ENCODE measurements around the gene LONP2. TPM values are rescaled to one million over a fixed set of nuclear protein-coding genes. Genes with fewer than 3 reads are reported as not detected.
A peak's percentile ranks its signal among the peaks of the same experiment; 100 is the strongest.

The LONP2 gene
- total and polyA plus RNA-seq, 2 of the 13 experiments (the other 11 are each of a cell fraction or from before 2014, with no cell fraction given), result 39.2 to 63.3 TPM

DNA sequence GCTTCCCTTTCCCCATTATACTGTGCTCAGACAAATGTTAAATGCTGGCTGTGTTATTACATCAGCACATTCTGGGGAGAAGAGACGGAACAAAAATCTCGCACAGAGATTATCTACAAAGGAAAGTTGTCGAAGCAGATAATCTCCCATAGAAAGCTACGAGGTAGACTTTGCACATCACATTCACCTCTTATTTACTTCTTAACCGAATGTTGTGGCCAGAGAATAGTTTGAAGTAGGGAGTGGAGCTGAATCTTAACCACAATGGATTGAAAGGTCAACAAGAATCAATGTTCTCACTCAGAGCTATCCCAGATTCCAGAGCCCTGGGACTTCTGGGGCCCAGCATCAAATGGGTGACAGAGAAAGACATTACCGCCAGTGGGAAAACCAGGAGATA lies 28.4 kb upstream of the LONP2 start:
- peak; percentile 24 for DNase-seq (ENCODE audit: low spot score)
- Histone ChIP-seq H4K20me1 (ENCODE audit: insufficient read depth, low read length) (no peaks in the 10 kb centered on the region), H3K4me1 (ENCODE audit: insufficient read depth, low read length) (peaks cover 20% of the 10 kb centered on the region), H3K9ac (ENCODE audit: insufficient read depth, low read depth, low read length) (no peak overlapping the region), H3K79me2 (ENCODE audit: insufficient read depth, low read length) (no peaks in the 10 kb centered on the region), H2AFZ (ENCODE audit: low read length) (peak overlapping the region; percentile 75), H3K36me3 (replicated peaks in 1 of 2; ENCODE audit: control insufficient read depth in 1 of 2, insufficient read depth in 2 of 2, low read length in 2 of 2) (no peaks in the 10 kb centered on the region), H3K27me3 (ENCODE audit: control insufficient read depth in 1 of 2, insufficient read depth in 2 of 2, low read length in 2 of 2) (no peaks in the 10 kb centered on the region), H3K4me2 (ENCODE audit: low read depth, low read length) (peak overlapping the region; percentile 55), H3K4me3 (replicated peaks in 1 of 3; ENCODE audit: insufficient read depth in 1 of 3, low read depth in 2 of 3, low read length in 3 of 3) (no peak overlapping the region; a peak in 1 of 6 replicates), H3K27ac (ENCODE audit: extremely low read length, insufficient read depth, low read length) (no peak overlapping the region), H3K9me3 (ENCODE audit: low read length) (no peaks in the 10 kb centered on the region)
- POLR2A ChIA-PET, result interaction anchor here (1.1 to 1.2 kb wide), 3 partner anchors 11 to 51 kb away, joined by 4 to 11 read pairs (median 5); no protein-coding TSS in a partner anchor
- intact Hi-C loops (cut with micrococcal nuclease; ENCODE audit: unreplicated experiment) (no loop called here), in situ Hi-C loops (cut with HindIII; ENCODE audit: extremely low pct_ligation_motif_present, low pct_unique_long_range_greater_than_20kb) (no loop called here)
- CTCF ChIA-PET (ENCODE audit: low intra/inter-chr PET ratio, low total read pairs), result no interaction called here
- WGBS (ENCODE audit: low lambda C conversion rate), result 5% methylated on average over 6 of the region's 6 CpGs
- peak; percentile 18 for FAIRE-seq
- no TSS peak for BruUV-seq (replicated peaks)
- peak; percentile 74 for ATAC-seq
- TF ChIP-seq, protein P1, sequence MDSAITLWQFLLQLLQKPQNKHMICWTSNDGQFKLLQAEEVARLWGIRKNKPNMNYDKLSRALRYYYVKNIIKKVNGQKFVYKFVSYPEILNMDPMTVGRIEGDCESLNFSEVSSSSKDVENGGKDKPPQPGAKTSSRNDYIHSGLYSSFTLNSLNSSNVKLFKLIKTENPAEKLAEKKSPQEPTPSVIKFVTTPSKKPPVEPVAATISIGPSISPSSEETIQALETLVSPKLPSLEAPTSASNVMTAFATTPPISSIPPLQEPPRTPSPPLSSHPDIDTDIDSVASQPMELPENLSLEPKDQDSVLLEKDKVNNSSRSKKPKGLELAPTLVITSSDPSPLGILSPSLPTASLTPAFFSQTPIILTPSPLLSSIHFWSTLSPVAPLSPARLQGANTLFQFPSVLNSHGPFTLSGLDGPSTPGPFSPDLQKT (CRISPR knock-in tag; IDR thresholded peaks at IDR 0.05; ENCODE audit: borderline replicate concordance), result no peak
- TF ChIP-seq SOX13 (IDR thresholded peaks at IDR 0.05), result no peak
- no peak; a peak in 1 of 4 replicates for TF ChIP-seq SOX13 (CRISPR knock-in tag; conservative IDR thresholded peaks at IDR 0.05 in 1 of 2, IDR thresholded peaks at IDR 0.05 in 1 of 2)
- TF ChIP-seq, protein P2, sequence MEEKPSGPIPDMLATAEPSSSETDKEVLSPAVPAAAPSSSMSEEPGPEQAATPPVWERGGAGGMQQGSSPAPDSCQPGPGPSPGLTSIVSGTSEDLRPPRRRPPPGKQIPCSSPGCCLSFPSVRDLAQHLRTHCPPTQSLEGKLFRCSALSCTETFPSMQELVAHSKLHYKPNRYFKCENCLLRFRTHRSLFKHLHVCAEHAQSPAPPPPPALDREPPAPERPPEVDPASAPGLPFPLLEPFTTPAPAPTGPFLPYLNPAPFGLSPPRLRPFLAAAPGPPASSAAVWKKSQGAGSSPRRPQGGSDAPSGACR (CRISPR knock-in tag; IDR thresholded peaks at IDR 0.05), result no peak
- TF ChIP-seq ZNF30 (CRISPR knock-in tag; IDR thresholded peaks at IDR 0.05), result no peak
- no peak for TF ChIP-seq NCOA5 (CRISPR knock-in tag; IDR thresholded peaks at IDR 0.05)
- no peak for TF ChIP-seq PHF20 (CRISPR knock-in tag; IDR thresholded peaks at IDR 0.05)
- TF ChIP-seq EED (CRISPR knock-in tag; IDR thresholded peaks at IDR 0.05), result no peak
- TF ChIP-seq, protein P3, sequence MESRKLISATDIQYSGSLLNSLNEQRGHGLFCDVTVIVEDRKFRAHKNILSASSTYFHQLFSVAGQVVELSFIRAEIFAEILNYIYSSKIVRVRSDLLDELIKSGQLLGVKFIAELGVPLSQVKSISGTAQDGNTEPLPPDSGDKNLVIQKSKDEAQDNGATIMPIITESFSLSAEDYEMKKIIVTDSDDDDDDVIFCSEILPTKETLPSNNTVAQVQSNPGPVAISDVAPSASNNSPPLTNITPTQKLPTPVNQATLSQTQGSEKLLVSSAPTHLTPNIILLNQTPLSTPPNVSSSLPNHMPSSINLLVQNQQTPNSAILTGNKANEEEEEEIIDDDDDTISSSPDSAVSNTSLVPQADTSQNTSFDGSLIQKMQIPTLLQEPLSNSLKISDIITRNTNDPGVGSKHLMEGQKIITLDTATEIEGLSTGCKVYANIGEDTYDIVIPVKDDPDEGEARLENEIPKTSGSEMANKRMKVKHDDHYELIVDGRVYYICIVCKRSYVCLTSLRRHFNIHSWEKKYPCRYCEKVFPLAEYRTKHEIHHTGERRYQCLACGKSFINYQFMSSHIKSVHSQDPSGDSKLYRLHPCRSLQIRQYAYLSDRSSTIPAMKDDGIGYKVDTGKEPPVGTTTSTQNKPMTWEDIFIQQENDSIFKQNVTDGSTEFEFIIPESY (CRISPR knock-in tag; IDR thresholded peaks at IDR 0.05), result 0 out of 2 replicates have a peak, but pooled peaks have one; percentile 7
- no peak for TF ChIP-seq RBM22 (optimal IDR thresholded peaks at IDR 0.05; ENCODE audit: low read length)
- no peak for TF ChIP-seq HOXA3 (CRISPR knock-in tag; IDR thresholded peaks at IDR 0.05)
- TF ChIP-seq RNF2 (conservative IDR thresholded peaks at IDR 0.05; ENCODE audit: low read depth), result no peak
- TF ChIP-seq, protein P4, sequence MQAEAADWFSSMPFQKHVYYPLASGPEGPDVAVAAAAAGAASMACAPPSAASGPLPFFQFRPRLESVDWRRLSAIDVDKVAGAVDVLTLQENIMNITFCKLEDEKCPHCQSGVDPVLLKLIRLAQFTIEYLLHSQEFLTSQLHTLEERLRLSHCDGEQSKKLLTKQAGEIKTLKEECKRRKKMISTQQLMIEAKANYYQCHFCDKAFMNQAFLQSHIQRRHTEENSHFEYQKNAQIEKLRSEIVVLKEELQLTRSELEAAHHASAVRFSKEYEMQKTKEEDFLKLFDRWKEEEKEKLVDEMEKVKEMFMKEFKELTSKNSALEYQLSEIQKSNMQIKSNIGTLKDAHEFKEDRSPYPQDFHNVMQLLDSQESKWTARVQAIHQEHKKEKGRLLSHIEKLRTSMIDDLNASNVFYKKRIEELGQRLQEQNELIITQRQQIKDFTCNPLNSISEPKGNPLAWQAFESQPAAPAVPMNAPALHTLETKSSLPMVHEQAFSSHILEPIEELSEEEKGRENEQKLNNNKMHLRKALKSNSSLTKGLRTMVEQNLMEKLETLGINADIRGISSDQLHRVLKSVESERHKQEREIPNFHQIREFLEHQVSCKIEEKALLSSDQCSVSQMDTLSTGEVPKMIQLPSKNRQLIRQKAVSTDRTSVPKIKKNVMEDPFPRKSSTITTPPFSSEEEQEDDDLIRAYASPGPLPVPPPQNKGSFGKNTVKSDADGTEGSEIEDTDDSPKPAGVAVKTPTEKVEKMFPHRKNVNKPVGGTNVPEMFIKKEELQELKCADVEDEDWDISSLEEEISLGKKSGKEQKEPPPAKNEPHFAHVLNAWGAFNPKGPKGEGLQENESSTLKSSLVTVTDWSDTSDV (CRISPR knock-in tag; IDR thresholded peaks at IDR 0.05), result no peak
- TF ChIP-seq, protein P5, sequence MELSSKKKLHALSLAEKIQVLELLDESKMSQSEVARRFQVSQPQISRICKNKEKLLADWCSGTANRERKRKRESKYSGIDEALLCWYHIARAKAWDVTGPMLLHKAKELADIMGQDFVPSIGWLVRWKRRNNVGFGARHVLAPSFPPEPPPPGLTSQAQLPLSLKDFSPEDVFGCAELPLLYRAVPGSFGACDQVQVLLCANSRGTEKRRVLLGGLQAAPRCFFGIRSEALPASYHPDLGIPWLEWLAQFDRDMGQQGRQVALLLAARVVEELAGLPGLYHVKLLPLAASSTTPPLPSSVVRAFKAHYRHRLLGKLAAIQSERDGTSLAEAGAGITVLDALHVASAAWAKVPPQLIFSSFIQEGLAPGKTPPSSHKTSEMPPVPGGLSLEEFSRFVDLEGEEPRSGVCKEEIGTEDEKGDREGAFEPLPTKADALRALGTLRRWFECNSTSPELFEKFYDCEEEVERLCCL (CRISPR knock-in tag; IDR thresholded peaks at IDR 0.05; ENCODE audit: borderline replicate concordance), result no peak
- no peak for TF ChIP-seq SIX1 (CRISPR knock-in tag; IDR thresholded peaks at IDR 0.05; ENCODE audit: borderline replicate concordance)
- TF ChIP-seq ZNF792 (CRISPR knock-in tag; IDR thresholded peaks at IDR 0.05), result no peak
- no peak for TF ChIP-seq ZKSCAN8 (CRISPR knock-in tag; IDR thresholded peaks at IDR 0.05; ENCODE audit: borderline replicate concordance)
- TF ChIP-seq SMC3 (IDR thresholded peaks at IDR 0.05; ENCODE audit: low read length), result peak; percentile 31; the same call in 1 of the 2 replicates
- TF ChIP-seq ZNF773 (CRISPR knock-in tag; IDR thresholded peaks at IDR 0.05; ENCODE audit: borderline replicate concordance), result no peak
